ENCODE data around the gene SPCS1.

GRCh38 chr3:52719618-52720017, 13.7 kb downstream of the SPCS1 start:
- no peak for TF ChIP-seq EZH2 (IDR thresholded peaks at IDR 0.05; ENCODE audit: borderline replicate concordance, low read depth, low read length)
- no peak for TF ChIP-seq RCOR1 (IDR thresholded peaks at IDR 0.05; ENCODE audit: borderline replicate concordance in 1 of 2, low read depth in 2 of 2, low read length in 2 of 2)

All from K562 (cell line).